GM13976 (cell line): Measurements from ENCODE around the gene FCRLB.
"Not testable (repeated sequence)": the region's sequence is repeated elsewhere in the genome, so short reads cannot be mapped to it uniquely, and the experiment has no call there.

Source experiments
- DNase-seq: peaks from one replicate; pipeline ENCODE4 v3.0.0; 2012; ENCODE audit warnings: low spot score
- in situ Hi-C: fragments of 300-500 bp; cut with MboI; formaldehyde crosslinking; loops from one replicate; pipeline ENCODE4 v1.12.0; 2022; ENCODE audit warnings: low sequenced_read_pairs, mixed read lengths, inconsistent platforms; ENCODE audit not compliant: unreplicated experiment
- TF ChIP-seq, protein P1 (sequence below): IDR thresholded peaks from 2 replicates; pipeline ENCODE4 v1.5.1; 2012; ENCODE audit warnings: borderline replicate concordance, mild to moderate bottlenecking; ENCODE audit not compliant: insufficient read depth; ENCODE audit errors: extremely low read depth, missing control alignments, control extremely low read depth

Gene FCRLB, protein sequence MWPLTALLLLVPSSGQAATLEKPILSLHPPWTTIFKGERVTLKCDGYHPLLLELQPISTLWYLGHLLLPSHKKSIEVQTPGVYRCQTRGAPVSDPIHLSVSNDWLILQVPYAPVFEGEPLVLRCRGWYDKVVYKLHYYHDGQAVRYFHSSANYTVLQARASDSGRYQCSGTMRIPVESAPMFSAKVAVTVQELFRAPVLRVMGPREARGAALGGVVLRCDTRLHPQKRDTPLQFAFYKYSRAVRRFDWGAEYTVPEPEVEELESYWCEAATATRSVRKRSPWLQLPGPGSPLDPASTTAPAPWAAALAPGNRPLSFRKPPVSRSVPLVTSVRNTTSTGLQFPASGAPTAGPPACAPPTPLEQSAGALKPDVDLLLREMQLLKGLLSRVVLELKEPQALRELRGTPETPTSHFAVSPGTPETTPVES

DNA sequence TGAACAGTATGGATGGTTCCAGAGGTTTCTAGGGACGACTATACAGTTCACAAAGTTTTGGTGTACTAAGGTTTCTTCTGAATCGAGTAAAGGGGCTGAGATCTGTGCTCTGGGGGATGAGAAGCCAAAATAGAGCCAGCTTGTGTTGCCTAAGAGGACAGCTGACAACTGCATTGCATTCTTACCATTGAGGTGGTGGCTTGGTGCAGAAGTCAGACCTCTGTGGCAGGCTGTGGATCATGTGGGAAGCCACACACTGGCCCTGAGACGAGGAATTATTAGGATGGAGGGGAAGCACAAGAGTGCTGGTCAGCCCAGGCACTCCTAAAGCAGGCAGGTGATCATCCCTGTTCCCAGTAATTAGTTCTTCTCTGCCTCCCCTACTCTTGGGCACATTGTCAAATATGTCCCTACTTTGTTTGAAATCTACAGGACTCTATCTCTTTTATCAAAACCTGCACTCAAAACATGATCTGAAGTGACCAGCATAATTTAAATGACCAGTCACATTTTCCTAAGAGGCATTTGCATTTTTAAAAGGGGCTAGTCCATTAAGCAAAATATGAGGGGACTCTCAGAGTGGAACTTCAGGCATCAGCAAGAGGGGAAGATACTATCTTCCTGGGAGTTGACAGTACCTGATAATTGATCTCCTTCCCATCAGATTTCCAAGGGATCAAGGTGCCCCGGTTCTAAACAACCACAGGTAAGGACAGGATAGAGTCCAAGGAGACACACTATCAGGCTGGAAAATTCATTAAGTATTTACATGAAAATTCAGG lies at the start of gene FCRLB:
Gene FCRLB (plus strand): TSS at position 589 of the 782 bp plus-strand sequence. CDS start 1,129 bp downstream, outside the sequence.
- DNase-seq: no peak
- TF ChIP-seq, protein P1, sequence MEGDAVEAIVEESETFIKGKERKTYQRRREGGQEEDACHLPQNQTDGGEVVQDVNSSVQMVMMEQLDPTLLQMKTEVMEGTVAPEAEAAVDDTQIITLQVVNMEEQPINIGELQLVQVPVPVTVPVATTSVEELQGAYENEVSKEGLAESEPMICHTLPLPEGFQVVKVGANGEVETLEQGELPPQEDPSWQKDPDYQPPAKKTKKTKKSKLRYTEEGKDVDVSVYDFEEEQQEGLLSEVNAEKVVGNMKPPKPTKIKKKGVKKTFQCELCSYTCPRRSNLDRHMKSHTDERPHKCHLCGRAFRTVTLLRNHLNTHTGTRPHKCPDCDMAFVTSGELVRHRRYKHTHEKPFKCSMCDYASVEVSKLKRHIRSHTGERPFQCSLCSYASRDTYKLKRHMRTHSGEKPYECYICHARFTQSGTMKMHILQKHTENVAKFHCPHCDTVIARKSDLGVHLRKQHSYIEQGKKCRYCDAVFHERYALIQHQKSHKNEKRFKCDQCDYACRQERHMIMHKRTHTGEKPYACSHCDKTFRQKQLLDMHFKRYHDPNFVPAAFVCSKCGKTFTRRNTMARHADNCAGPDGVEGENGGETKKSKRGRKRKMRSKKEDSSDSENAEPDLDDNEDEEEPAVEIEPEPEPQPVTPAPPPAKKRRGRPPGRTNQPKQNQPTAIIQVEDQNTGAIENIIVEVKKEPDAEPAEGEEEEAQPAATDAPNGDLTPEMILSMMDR: no peak
- in situ Hi-C loops: no loop called here

DNA sequence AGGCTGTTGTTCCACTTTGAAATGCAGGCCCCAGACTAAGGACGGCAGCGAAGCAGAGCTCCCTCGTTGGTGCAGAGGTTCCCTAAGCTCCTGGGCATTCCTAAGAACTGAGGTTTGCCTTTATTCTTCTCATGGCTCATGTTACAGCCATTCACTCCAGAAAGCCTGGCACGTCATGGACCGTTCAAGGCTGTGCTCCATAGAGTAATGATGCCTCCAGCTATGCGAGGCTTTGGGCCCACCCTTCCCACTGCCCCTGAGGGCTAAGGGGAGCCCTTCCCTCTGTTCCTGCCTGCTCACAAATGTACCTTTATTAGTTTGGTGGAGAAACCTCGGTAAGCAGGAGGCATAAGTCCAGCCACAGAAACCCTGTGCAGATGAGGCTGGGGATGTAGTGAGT lies 47.9 kb upstream of the FCRLB start:
- not testable (repeated sequence) for DNase-seq

DNA sequence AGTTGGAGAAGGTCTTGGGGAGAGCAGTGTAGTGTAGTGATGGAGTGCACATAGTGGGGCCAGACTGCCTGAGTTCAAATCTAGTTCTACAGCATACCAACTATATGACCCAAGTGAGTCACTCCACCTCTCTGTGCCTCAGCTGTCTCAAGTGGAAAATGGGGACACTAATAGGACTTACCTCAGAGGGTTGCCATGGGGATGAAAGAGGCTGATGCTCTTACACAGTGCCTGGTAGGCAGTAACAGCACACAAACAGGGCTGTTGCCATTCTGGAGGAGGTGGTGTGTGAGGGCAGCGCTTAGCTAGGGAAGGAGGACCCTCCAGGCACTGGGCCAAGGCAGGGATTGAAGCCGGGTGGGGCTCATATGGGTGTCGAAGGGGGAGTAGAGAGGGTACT lies 46.9 kb upstream of the FCRLB start:
- in situ Hi-C loops, DNase-seq: not testable (repeated sequence)

More for the DNA sequence above, 47.9 kb upstream of the FCRLB start:
- in situ Hi-C loops: not testable (repeated sequence)

DNA sequence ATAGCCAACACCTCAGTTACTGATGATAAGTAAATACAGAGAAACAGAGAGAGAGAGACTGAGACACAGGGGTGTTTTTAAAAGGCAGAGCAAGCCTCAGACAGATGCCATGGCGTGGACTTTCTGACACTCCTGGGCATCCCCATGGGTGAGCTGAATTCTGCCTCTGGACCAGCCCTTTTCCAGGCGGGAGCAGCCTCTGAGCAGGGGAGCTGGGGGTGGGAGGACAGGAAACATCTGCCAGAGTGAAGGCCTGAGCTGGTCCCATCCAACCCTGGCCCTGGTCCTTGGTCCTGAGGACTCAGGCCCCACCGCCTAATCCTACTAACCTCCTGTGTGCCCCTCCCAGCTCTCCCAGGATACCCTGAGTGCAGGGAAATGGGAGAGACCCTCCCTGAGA lies 46.4 kb upstream of the FCRLB start:
- in situ Hi-C loops, DNase-seq: not testable (repeated sequence)

DNA sequence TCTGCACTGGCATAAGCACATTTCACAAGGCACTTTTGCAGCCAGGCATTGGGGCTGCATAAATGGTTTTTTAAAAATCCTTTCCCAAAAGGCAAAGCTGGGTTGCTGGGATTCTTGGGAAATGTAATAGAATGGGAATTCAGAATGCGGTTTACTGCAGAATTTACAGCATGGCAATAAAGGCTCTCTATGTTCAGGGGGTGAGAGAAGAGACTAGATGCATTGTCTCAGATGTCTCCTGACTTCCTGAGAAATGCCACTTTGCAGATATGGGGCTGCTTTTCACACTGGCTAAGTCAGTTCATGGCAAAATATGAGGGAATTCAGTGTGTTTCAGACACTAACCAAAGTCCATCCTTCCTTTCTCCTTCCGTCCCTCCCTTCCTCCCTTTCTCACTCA lies 44.9 kb upstream of the FCRLB start:
- TF ChIP-seq, protein P1: no peak
- in situ Hi-C loops: no loop called here
- no peak for DNase-seq

DNA sequence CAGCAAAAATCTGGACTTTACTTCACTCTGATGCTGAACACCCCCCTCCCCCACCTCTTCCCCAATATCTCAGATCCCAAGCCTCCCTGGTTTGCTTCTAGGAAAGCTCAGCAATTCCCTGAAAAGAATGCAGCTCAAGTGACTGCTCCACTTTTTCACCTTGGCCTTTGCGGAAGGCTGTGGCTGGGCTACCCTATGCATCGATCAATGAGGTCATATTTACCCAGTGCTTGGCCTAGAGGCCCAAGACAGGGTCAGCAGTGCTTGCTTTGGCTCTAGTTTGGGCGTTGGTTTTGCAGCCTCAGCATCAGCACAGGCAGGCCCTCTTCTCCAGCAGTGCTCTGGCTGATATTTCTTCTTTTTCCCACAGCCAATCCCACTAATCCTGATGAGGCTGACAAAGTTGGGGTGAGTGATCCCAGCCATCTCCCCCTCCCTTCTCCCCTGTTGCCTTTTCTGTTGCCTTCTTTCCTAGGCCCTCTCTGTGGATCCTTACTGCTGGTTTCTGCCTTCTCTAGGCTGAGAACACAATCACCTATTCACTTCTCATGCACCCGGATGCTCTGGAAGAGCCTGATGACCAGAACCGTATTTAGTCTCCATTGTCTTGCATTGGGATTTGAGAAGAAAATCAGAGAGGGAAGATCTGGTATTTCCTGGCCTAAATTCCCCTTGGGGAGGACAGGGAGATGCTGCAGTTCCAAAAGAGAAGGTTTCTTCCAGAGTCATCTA lies 44.2 kb upstream of the FCRLB start:
- in situ Hi-C loops: no loop called here
- TF ChIP-seq, protein P1: no peak
- no peak for DNase-seq

DNA sequence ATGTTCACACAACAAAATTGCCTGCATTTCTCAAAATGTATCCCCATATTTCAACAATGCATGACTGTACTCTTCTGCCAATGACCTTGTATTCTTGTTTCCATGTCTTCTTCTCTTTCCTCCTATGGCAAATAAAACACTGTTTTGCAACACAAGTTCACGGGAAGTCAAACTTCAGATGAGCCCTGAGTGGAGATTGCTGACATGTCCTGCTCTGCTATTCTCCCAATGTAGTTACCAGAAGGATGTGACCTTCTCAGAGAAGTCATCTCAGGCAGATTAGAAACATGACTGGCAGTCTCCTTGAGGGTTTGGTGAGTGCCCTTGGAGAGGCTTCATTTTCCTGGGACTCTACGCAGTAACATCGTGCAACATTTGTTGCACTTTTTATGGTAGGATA lies 42.8 kb upstream of the FCRLB start:
- in situ Hi-C loops: no loop called here
- TF ChIP-seq, protein P1: no peak
- no peak for DNase-seq

DNA sequence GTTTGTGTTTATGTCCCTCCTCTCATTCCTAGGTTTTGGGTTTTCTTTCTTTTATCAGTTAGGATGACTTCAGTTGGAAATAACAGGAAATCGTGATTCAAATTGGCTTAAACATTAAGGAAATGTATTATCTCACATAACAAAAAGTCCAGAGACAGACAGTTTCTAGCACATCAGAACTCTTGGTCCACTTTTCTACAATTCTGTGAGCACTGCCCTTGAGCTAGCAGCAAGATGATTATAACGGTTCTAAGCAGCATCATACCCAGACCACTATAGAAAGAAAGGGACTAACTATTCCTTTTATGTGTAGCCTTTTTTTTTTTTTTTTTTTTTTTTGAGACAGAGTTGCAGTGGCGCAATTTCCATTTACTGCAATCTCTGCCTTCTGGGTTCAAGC lies 39.5 kb upstream of the FCRLB start:
- no peak for DNase-seq

More for the DNA sequence above, 39.5 kb upstream of the FCRLB start:
- TF ChIP-seq, protein P1: no peak
- in situ Hi-C loops: no loop called here
